K562 (cell line): ENCODE results near the gene PRDX6. TPM values are rescaled to one million over a fixed set of nuclear protein-coding genes. Genes with fewer than 3 reads are reported as not detected.

ENCODE experiments used
- AFF4 ChIP-seq: sonication (generic); formaldehyde crosslinking; IDR thresholded peaks from 2 replicates; pipeline ENCODE4 v1.8.0; 2023; ENCODE audit warnings: mild to moderate bottlenecking, missing genetic modification reagents
- CREM ChIP-seq: IDR thresholded peaks from 2 replicates; pipeline ENCODE4 v1.6.1; 2014; ENCODE audit warnings: antibody characterized with exemption, low read depth
- HBP1 ChIP-seq: fragments of 450-650 bp; formaldehyde crosslinking; IDR thresholded peaks from 2 replicates; pipeline ENCODE4 v1.4.0; 2022; ENCODE audit warnings: missing genetic modification characterization
- NR0B1 ChIP-seq: fragments of 450-650 bp; IDR thresholded peaks from one replicate; pipeline ENCODE4 v1.6.1; 2018; ENCODE audit warnings: mild to moderate bottlenecking, moderate library complexity; ENCODE audit not compliant: partially characterized antibody
- PKNOX1 ChIP-seq: fragments of 450-650 bp; IDR thresholded peaks from 2 replicates; pipeline ENCODE4 v1.6.1; 2016
- PTBP1 ChIP-seq: fragments of 200-400 bp; formaldehyde crosslinking; IDR thresholded peaks from 2 replicates; pipeline ENCODE4 v1.6.1; 2017; ENCODE audit warnings: low read depth, low read length
- RAD21 ChIP-seq, 2 experiments: fragments of 250-450 bp in 1 of 2; fragments of 450-650 bp in 1 of 2; sonication (Bioruptor Pico) in 1 of 2; formaldehyde crosslinking in 1 of 2; IDR thresholded peaks in 1 of 2; conservative IDR thresholded peaks in 1 of 2; 2 replicates each; pipeline versions ENCODE4 v1.4.0 to v1.8.0; 2020 to 2022; ENCODE audit warnings: mild to moderate bottlenecking in 2 of 2, moderate library complexity in 1 of 2
- SIN3B ChIP-seq: fragments of 450-650 bp; IDR thresholded peaks from 2 replicates; pipeline ENCODE4 v1.6.1; 2017; ENCODE audit warnings: low read depth, mild to moderate bottlenecking, moderate library complexity
- SMARCA5 ChIP-seq: fragments of 450-650 bp; IDR thresholded peaks from 2 replicates; pipeline ENCODE4 v1.6.1; 2016
- SREBF2 ChIP-seq: sonication (generic); formaldehyde crosslinking; IDR thresholded peaks from 2 replicates; pipeline ENCODE4 v1.4.0; 2020; ENCODE audit warnings: mild to moderate bottlenecking, missing genetic modification reagents
- ZBTB12 ChIP-seq: fragments of 250-450 bp; sonication (Bioruptor Pico); IDR thresholded peaks from 2 replicates; pipeline ENCODE4 v1.4.0; 2020
- ZNF436 ChIP-seq: fragments of 250-450, 450-650 bp; sonication (Bioruptor Pico); formaldehyde crosslinking; IDR thresholded peaks from 2 replicates; pipeline ENCODE4 v1.7.0; 2020; ENCODE audit warnings: mild to moderate bottlenecking
- polyA plus RNA-seq, 8 experiments: library from polyadenylated mRNA; depleted of rRNA in 4 of 8; stranded (reverse) in 5 of 8; unstranded in 3 of 8; fragments of >200 nt; fragmentation: Nextera tagmentation in 2 of 8; fragmentation: Illumina TruSeq in 1 of 8; extraction: Ambion mirVana in 2 of 8; extraction: Trizol in 1 of 8; gene quantifications; 2 replicates each; pipeline versions ENCODE4 v1.2.1 to v1.2.3, GENCODE V29; 2011 to 2014; ENCODE audit warnings: inconsistent platforms in 1 of 8, missing spikeins in 1 of 8
- total RNA-seq, 7 experiments: library from RNA; depleted of rRNA in 6 of 7; stranded (reverse); fragments of >200 nt in 6 of 7; fragmentation: Illumina TruSeq in 2 of 7; extraction: Trizol in 2 of 7; gene quantifications; 2 replicates each; pipeline versions ENCODE4 v1.2.1 to v1.2.3, GENCODE V29; 2011 to 2021; ENCODE audit warnings: low replicate concordance in 1 of 7
- TF ChIP-seq, protein P1 (sequence below): sonication (generic); formaldehyde crosslinking; IDR thresholded peaks from 2 replicates; pipeline ENCODE4 v1.9.0; 2022; ENCODE audit warnings: mild to moderate bottlenecking, missing genetic modification reagents
- TF ChIP-seq, protein P2 (sequence below): fragments of 450-650 bp; IDR thresholded peaks from 2 replicates; pipeline ENCODE4 v1.6.1; 2014; ENCODE audit warnings: low read depth, mild to moderate bottlenecking, moderate library complexity, borderline replicate concordance

PRDX6 gene
- total and polyA plus RNA-seq, 9 of the 15 experiments (the other 6 are each of a cell fraction or from before 2014, with no cell fraction given): 277 to 1,082 (median 610) TPM

GRCh38 chr1:173476665-173477285 is 360 bp upstream of the PRDX6 start (continued):
- peak; percentile 72; the same call in 1 of the 2 replicates for TF ChIP-seq AFF4 (CRISPR knock-in tag)
- TF ChIP-seq NR0B1: no peak
- no peak for TF ChIP-seq PTBP1
- 0 out of 2 replicates have a peak, but pooled peaks have one; percentile 46 for TF ChIP-seq HBP1
- peak in 1 of 2 experiments; percentile 32; a peak in 2 of 4 replicates for TF ChIP-seq RAD21 (CRISPR knock-in tag; conservative IDR thresholded peaks at IDR 0.05 in 1 of 2, IDR thresholded peaks at IDR 0.05 in 1 of 2)
- TF ChIP-seq CREM: peak; percentile 97
- no peak for TF ChIP-seq PKNOX1
- TF ChIP-seq ZNF436 (CRISPR knock-in tag): no peak
- TF ChIP-seq ZBTB12 (CRISPR knock-in tag): no peak
- TF ChIP-seq SREBF2 (CRISPR knock-in tag): no peak
- TF ChIP-seq, protein P1, sequence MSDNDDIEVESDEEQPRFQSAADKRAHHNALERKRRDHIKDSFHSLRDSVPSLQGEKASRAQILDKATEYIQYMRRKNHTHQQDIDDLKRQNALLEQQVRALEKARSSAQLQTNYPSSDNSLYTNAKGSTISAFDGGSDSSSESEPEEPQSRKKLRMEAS (CRISPR knock-in tag): peak; percentile 64; the same call in 1 of the 2 replicates
- no peak for TF ChIP-seq SMARCA5
- peak; percentile 77 for TF ChIP-seq SIN3B
- TF ChIP-seq, protein P2, sequence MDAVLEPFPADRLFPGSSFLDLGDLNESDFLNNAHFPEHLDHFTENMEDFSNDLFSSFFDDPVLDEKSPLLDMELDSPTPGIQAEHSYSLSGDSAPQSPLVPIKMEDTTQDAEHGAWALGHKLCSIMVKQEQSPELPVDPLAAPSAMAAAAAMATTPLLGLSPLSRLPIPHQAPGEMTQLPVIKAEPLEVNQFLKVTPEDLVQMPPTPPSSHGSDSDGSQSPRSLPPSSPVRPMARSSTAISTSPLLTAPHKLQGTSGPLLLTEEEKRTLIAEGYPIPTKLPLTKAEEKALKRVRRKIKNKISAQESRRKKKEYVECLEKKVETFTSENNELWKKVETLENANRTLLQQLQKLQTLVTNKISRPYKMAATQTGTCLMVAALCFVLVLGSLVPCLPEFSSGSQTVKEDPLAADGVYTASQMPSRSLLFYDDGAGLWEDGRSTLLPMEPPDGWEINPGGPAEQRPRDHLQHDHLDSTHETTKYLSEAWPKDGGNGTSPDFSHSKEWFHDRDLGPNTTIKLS: peak; percentile 46; the same call in 1 of the 2 replicates
